ENCODE measurements around the gene C13orf46. TPM values are rescaled to one million over a fixed set of nuclear protein-coding genes. Genes with fewer than 3 reads are reported as not detected.

C13orf46 gene
- total and polyA plus RNA-seq, 4 donors: 0.10 to 0.17 TPM; not detected in 2

- H3K27ac ChIP-seq (ENCODE audit: low read depth in 1 of 2, low read length in 2 of 2): no peak overlapping the region
- WGBS: 81% methylated on average over 16 of the region's 16 CpGs
- no peak overlapping the region for H3K4me3 ChIP-seq (ENCODE audit: low read depth in 1 of 3, low read length in 3 of 3)
- H3K36me3 ChIP-seq (ENCODE audit: control insufficient read depth in 4 of 4, insufficient read depth in 3 of 4, low read depth in 1 of 4, low read length in 3 of 4): peaks cover 0 to 5% (median 0%) of the 10 kb centered on the region in 4 donors
- TF ChIP-seq CTCF (IDR thresholded peaks at IDR 0.05; ENCODE audit: low read depth, low read length, missing input control): no peak
- no peak for TF ChIP-seq YY1 (IDR thresholded peaks at IDR 0.05)
- TF ChIP-seq FOXA1 (IDR thresholded peaks at IDR 0.05): no peak
- no peak for TF ChIP-seq NR2F2 (IDR thresholded peaks at IDR 0.05)
- no peak for TF ChIP-seq RXRA (IDR thresholded peaks at IDR 0.05)
- no peak for TF ChIP-seq EGR1 (IDR thresholded peaks at IDR 0.05; ENCODE audit: low read depth in 2 of 2)
- no peak for TF ChIP-seq FOXA2 (IDR thresholded peaks at IDR 0.05)
- TF ChIP-seq MAX (IDR thresholded peaks at IDR 0.05): no peak
- TF ChIP-seq REST (IDR thresholded peaks at IDR 0.05): no peak
- no peak overlapping the region for H3K9ac ChIP-seq (ENCODE audit: low read depth in 1 of 2, low read length in 2 of 2)
- no peaks in the 10 kb centered on the region for H3K27me3 ChIP-seq (ENCODE audit: control insufficient read depth in 4 of 4, insufficient read depth in 4 of 4, low read length in 3 of 4)
- no peak for DNase-seq (ENCODE audit: low spot score)
- H3K9me3 ChIP-seq (ENCODE audit: control insufficient read depth in 4 of 4, low read length in 3 of 4): no peaks in the 10 kb centered on the region
- no peaks in the 10 kb centered on the region for H3K4me1 ChIP-seq (ENCODE audit: control insufficient read depth in 4 of 4, insufficient read depth in 4 of 4, low read length in 3 of 4)
These were observed 7.3 kb upstream of the C13orf46 start for GRCh38 chr13:113981194-113981605.

- Histone ChIP-seq H3K27ac (ENCODE audit: low read depth in 1 of 2, low read length in 2 of 2) (no peak overlapping the region), H3K9me3 (ENCODE audit: control insufficient read depth in 4 of 4, low read length in 3 of 4) (no peaks in the 10 kb centered on the region), H3K27me3 (ENCODE audit: control insufficient read depth in 4 of 4, insufficient read depth in 4 of 4, low read length in 3 of 4) (no peaks in the 10 kb centered on the region), H3K4me1 (ENCODE audit: control insufficient read depth in 4 of 4, insufficient read depth in 4 of 4, low read length in 3 of 4) (no peaks in the 10 kb centered on the region), H3K4me3 (ENCODE audit: low read depth in 1 of 3, low read length in 3 of 3) (no peak overlapping the region), H3K36me3 (ENCODE audit: control insufficient read depth in 4 of 4, insufficient read depth in 3 of 4, low read depth in 1 of 4, low read length in 3 of 4) (peaks cover 0 to 5% (median 0%) of the 10 kb centered on the region in 4 donors), H3K9ac (ENCODE audit: low read depth in 1 of 2, low read length in 2 of 2) (no peak overlapping the region)
- no peak for DNase-seq (ENCODE audit: low spot score)
- TF ChIP-seq GABPA (IDR thresholded peaks at IDR 0.05 in 1 of 2, conservative IDR thresholded peaks at IDR 0.05 in 1 of 2) (no peak), REST (IDR thresholded peaks at IDR 0.05) (no peak), ATF3 (IDR thresholded peaks at IDR 0.05) (no peak), FOXA2 (IDR thresholded peaks at IDR 0.05) (no peak), EGR1 (IDR thresholded peaks at IDR 0.05; ENCODE audit: low read depth in 2 of 2) (no peak), RXRA (IDR thresholded peaks at IDR 0.05) (no peak), JUND (IDR thresholded peaks at IDR 0.05) (no peak), TAF1 (conservative IDR thresholded peaks at IDR 0.05) (no peak), HNF4G (IDR thresholded peaks at IDR 0.05) (no peak), FOXA1 (IDR thresholded peaks at IDR 0.05) (no peak), CTCF (IDR thresholded peaks at IDR 0.05; ENCODE audit: low read depth, low read length, missing input control) (no peak), ZBTB33 (IDR thresholded peaks at IDR 0.05) (no peak), MAX (IDR thresholded peaks at IDR 0.05) (no peak), NR2F2 (IDR thresholded peaks at IDR 0.05) (no peak), YY1 (IDR thresholded peaks at IDR 0.05) (no peak)
- WGBS: 89% methylated on average over 12 of the region's 12 CpGs
These were observed 6.7 kb upstream of the C13orf46 start for GRCh38 chr13:113980489-113981064.
